GM21447 (cell line): Measurements from ENCODE around the gene TNNT2.

Experiments used
- ATAC-seq: cut with Tn5 transposase; IDR thresholded peaks from one replicate; pipeline ENCODE4 v1.9.1; 2021; ENCODE audit not compliant: unreplicated experiment

Gene TNNT2

DNA sequence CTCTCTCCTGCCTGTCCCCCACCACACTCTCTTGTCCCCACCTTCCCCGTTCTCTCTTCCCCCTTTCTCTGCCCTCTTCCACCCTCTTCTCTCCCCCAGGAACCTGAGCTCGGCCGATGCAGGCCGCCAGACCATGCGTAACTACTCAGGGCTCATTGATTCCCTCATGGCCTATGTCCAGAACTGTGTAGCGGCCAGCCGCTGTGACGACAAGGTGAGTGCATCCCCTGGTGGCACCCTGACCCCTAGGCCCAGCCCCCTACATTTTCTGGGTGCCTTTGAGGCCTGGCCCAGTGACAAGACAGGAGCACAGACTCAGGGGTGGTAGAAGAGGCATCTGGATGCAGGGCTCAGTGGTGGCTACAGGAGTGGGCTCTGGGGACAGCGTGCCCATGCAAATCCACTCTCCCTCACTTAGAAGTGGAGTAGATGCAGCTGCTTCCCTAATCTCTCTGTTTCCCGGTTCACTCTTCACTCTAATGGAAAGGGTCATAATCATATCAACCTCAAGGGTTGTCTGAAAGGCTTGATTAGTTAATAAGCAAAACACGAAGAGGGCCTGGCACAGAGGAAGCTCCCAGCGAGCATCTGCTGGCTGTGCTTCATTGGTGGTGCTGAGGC lies 57.2 kb downstream of the TNNT2 start:
- ATAC-seq: no peak

DNA sequence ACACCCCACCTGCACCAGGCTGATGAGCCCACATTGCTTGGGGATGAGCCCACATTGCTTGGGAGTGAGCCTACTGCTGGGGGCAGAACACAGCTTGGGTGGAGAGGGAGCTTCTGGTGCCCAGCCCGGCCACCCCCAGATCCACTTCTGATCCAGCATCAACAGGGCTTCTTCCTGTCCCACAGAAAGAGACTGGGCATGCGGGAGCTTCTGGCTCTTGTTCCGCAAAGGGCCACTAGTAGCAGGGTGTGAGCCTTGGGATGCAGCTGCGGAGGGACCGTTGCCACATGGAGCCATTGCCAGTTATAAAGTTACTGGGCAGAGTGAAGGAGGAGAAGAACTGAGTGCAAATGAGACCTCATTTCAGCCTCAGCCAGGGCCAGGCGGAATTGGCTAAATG lies 57.8 kb downstream of the TNNT2 start:
- no peak for ATAC-seq

DNA sequence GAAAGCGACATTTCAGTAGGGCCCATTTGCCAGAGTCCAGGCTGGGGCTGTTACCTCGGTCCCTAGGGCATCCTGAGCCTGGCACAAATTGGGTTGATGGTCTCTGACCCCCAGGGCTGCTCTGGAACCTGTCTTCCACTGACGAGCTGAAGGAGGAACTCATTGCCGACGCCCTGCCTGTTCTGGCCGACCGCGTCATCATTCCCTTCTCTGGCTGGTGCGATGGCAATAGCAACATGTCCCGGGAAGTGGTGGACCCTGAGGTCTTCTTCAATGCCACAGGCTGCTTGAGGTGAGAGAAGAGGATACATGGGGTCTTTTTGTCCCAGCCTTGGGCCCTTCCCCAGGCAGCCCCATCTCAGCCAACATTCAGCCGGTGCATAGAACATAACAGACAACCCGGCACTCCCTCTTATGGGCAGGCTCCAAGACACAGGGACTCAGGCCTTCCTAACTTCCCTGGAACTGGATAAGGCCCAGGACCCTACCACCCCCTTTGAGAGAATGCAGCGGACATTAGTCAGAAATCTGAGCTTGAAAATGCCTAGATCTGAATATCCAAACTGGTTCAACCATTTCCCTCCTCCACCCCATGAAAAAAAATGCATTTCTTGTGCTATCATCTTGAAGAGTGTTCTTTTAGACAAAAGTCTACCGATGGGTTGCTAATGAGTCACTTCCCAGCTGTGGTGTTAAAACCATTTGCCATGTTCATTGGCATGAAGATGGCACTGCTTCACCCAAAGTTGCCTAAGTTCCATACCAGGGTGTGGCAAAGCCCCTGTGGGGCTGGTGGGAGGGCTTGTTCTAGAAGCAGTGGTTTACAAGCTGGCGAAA lies 58.8 kb downstream of the TNNT2 start:
- ATAC-seq: no peak

DNA sequence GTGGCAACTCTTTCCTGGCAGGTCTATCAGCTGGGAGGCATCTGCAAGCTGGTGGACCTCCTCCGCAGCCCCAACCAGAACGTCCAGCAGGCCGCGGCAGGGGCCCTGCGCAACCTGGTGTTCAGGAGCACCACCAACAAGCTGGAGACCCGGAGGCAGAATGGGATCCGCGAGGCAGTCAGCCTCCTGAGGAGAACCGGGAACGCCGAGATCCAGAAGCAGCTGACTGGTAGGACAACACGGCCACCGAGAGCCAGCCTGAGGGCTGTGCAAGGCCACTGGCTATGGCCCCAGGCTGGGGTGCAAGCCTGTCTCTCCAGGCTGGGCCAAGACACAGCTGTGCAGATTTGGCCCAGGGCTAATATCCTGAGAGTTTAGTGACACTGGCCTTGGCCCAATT lies 59.9 kb downstream of the TNNT2 start:
- ATAC-seq: no peak

DNA sequence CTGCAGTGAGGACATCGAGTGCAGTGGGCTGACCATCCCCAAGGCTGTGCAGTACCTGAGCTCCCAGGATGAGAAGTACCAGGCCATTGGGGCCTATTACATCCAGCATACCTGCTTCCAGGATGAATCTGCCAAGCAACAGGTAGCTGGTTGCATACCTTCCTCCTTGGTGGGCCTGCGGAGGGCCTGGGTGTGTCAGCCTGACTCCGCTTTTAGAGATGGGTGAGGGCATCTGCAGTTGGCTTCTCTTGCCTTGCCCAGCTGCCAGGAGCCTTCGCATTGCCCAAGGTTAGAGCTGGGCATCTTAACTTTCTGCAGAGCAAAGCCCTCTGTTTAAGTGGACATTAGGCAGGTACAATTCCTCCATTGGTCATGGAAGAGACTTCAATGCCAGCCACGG lies 60.9 kb downstream of the TNNT2 start:
- ATAC-seq: no peak

DNA sequence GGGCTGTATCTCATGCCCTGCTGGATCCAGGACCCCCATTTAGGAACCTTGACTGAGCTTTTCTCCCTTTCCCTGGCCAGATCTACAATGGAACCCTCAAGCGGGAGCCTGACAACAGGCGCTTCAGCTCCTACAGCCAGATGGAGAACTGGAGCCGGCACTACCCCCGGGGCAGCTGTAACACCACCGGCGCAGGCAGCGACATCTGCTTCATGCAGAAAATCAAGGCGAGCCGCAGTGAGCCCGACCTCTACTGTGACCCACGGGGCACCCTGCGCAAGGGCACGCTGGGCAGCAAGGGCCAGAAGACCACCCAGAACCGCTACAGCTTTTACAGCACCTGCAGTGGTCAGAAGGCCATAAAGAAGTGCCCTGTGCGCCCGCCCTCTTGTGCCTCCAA lies 64.4 kb downstream of the TNNT2 start:
- ATAC-seq: no peak

DNA sequence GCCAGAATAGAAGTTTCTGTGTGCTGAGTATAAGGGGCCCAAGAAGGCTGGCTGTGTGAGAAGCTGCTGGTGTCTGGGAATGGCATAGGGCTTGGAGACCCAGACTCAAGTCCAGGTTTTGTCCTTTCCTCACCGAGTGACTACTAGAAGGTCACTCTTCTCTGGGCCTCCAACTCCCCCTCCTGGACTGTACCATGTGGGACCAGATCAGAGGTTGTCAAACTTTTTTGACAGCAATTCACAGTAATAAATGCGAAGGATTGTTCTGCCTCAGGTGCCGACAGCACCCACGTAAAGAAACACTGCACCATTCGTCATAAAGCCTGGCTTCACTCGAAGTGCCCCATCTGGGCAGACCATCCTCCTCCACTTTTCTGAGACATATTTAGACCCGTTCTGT lies 65.2 kb downstream of the TNNT2 start:
- no peak for ATAC-seq

DNA sequence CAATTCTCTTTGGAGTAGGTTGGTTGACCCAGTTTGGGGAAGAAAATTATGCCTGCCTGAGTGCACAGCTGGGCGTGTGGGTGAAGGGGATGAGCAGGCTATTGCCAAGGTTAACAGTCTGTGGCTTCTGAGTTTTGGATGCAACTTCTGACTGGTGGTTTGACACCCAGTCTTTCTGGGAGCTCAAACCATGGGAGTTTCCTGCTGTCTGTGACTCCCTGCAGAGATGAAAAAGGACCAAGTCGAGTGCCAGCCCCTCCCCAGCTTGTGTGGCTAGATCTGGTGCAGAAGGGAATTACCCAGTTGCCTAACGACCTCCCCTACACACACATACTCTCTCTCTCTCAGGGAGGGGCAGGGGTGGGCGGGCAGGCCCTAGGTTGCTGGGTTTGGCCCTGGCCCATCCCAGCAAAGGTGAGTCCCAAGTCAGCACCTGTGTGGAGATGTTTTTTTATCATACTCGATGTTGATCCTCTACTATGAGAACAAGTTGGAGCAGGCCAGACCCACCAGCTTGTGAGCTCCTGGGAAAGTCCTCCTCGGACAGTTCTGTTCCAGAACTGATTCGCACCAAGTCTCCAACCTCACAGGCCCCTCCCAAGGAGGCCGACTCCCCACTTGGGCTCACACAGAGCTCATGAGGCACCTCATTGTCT lies 66.0 kb downstream of the TNNT2 start:
- no peak for ATAC-seq

DNA sequence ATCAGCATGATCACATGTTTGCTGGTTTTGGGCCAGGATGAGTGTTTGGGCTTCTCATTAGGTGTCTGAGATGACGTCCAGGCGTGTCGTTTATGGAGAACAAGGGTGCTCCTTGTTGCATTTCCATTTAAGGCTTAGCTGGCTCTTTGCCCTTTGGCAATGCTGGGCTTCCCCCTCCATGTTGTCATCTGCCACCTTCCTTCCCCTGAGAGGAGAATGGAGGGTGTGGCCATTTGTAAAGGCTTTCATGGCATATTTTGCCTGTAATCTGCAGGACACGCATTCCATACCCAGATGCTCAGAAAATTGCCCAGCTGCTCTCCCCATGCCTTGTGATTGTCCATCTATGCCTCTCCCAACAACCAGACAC lies 66.5 kb downstream of the TNNT2 start:
- ATAC-seq: no peak

DNA sequence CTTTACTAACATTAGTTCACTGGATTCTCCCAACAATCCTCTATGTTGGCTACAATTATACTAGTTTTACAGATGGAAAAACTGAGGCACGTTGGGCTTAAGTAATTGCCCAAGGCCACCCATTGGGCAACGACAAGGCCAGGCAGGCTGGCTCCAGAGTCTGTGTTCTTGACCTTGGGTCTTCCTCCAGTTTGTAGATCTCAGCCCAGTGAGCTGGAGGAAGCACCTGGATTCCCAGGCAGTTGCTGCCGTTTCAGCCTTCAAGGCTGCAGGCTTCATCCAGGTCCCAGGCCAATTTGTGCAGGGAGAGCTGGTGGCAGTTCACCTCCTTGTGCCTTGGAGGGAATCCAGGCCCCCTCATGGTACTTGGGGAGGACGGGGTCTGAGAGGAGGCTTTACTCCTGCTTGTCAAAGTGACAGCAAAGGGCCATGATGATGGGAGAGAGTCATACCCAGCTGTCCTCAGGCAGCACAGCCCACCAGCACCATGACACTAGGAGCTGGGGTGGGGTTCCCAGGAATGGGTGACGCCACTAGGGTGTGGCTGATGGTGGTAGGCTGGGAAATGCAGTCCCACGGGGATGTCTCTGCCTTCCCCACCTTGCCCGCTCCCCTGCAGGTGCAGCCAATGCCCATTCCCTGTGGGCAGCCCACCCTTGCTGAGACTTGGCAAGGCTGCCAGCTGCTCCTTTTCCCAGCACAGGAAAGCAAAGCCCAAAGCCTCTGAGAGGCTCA lies 67.1 kb downstream of the TNNT2 start:
- ATAC-seq: no peak

DNA sequence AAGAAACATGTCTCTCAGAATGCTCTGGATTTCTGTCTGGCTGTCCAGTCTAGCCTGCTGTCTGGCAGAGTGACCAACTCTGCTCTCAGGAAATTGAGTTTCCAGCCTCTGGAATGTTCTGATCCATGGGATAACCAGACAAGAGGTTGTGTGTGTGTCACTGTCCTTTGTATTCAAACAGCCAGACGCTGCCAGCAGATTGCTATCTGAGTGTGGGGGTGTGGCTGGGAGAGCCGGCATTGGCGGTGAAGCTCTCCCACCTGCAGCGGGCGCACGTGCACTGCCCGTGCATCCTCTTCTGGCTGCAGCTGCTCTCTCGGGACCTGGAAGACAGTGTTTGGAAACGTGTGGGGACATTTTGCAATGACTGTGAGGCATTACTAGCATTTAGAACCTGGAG lies 68.1 kb downstream of the TNNT2 start:
- no peak for ATAC-seq
